Neural progenitor cell (in vitro differentiated cells): ENCODE results near the gene RPS6KB2.
"Not testable (repeated sequence)": the region's sequence is repeated elsewhere in the genome, so short reads cannot be mapped to it uniquely, and the experiment has no call there.

Experiments used
- EZH2 ChIP-seq: fragments of 200-600 bp; sonication (generic); IDR thresholded peaks from 2 replicates; pipeline ENCODE4 v1.6.1; 2017; ENCODE audit warnings: antibody characterized with exemption, mild to moderate bottlenecking, moderate library complexity
- EZH2phosphoT487 ChIP-seq: fragments of 200-600 bp; sonication (generic); IDR thresholded peaks from 2 replicates; pipeline ENCODE4 v1.6.1; 2017; ENCODE audit warnings: antibody characterized with exemption
- TF ChIP-seq, protein P1 (sequence below): fragments of 200-600 bp; sonication (generic); IDR thresholded peaks from 2 replicates; pipeline ENCODE4 v1.5.1; 2017; ENCODE audit warnings: antibody characterized with exemption, mild to moderate bottlenecking

DNA sequence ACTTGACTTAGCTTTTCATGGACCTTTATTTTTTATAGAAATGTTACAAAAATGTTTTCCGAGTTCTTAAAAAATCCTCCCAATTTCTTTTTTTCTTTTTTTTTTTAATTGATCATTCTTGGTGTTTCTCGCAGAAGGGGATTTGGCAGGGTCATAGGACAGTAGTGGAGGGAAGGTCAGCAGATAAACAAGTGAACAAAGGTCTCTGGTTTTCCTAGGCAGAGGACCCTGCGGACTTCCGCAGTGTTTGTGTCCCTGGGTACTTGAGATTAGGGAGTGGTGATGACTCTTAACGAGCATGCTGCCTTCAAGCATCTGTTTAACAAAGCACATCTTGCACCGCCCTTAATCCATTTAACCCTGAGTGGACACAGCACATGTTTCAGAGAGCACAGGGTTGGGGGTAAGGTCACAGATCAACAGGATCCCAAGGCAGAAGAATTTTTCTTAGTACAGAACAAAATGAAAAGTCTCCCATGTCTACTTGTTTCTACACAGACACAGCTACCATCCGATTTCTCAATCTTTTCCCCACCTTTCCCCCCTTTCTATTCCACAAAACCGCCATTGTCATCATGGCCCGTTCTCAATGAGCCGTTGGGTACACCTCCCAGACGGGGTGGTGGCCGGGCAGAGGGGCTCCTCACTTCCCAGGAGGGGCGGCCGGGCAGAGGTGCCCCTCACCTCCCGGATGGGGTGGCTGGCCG lies 49.2 kb downstream of the RPS6KB2 start:
- not testable (repeated sequence) for TF ChIP-seq EZH2, EZH2phosphoT487
- TF ChIP-seq, protein P1, sequence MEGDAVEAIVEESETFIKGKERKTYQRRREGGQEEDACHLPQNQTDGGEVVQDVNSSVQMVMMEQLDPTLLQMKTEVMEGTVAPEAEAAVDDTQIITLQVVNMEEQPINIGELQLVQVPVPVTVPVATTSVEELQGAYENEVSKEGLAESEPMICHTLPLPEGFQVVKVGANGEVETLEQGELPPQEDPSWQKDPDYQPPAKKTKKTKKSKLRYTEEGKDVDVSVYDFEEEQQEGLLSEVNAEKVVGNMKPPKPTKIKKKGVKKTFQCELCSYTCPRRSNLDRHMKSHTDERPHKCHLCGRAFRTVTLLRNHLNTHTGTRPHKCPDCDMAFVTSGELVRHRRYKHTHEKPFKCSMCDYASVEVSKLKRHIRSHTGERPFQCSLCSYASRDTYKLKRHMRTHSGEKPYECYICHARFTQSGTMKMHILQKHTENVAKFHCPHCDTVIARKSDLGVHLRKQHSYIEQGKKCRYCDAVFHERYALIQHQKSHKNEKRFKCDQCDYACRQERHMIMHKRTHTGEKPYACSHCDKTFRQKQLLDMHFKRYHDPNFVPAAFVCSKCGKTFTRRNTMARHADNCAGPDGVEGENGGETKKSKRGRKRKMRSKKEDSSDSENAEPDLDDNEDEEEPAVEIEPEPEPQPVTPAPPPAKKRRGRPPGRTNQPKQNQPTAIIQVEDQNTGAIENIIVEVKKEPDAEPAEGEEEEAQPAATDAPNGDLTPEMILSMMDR, result not testable (repeated sequence)
